GM12872 (cell line): ENCODE measurements around the gene OR2AJ1.

Experiments used
- TF ChIP-seq, protein P1 (sequence below): IDR thresholded peaks from 3 replicates; pipeline ENCODE4 v1.5.1; 2011; ENCODE audit warnings: low read depth, mild to moderate bottlenecking, low read length, moderate library complexity; ENCODE audit not compliant: insufficient read depth

The OR2AJ1 gene

DNA sequence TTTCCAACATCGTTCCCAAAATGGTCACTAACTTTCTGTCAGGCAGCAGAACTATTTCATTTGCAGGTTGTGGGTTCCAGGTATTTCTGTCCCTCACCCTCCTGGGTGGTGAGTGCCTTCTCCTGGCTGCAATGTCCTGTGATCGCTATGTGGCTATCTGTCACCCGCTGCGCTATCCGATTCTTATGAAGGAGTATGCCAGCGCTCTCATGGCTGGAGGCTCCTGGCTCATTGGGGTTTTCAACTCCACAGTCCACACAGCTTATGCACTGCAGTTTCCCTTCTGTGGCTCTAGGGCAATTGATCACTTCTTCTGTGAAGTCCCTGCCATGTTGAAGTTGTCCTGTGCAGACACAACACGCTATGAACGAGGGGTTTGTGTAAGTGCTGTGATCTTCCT lies 9.3 kb downstream of the OR2AJ1 start:
- TF ChIP-seq, protein P1, sequence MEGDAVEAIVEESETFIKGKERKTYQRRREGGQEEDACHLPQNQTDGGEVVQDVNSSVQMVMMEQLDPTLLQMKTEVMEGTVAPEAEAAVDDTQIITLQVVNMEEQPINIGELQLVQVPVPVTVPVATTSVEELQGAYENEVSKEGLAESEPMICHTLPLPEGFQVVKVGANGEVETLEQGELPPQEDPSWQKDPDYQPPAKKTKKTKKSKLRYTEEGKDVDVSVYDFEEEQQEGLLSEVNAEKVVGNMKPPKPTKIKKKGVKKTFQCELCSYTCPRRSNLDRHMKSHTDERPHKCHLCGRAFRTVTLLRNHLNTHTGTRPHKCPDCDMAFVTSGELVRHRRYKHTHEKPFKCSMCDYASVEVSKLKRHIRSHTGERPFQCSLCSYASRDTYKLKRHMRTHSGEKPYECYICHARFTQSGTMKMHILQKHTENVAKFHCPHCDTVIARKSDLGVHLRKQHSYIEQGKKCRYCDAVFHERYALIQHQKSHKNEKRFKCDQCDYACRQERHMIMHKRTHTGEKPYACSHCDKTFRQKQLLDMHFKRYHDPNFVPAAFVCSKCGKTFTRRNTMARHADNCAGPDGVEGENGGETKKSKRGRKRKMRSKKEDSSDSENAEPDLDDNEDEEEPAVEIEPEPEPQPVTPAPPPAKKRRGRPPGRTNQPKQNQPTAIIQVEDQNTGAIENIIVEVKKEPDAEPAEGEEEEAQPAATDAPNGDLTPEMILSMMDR, result no peak

DNA sequence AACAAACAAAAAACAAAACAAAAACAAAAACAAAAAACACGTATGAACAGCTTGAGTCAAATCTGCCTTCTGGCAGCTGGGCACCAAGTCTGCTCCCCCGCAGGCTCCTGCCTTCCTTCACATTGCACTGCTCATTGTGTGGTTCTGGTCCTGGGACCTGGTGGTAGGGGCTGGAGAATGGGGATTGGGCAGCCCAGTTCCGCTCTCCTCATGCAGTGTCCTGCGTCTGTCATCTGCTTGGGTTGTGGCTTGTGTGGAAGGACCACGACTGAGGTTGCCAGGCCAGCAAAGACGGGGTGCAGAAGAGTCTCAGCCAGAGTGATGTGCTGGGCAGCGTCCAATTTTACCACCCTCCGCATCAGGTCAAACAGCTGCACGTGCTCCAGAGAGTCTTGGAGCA lies 11.1 kb downstream of the OR2AJ1 start:
- TF ChIP-seq, protein P1, result no peak

DNA sequence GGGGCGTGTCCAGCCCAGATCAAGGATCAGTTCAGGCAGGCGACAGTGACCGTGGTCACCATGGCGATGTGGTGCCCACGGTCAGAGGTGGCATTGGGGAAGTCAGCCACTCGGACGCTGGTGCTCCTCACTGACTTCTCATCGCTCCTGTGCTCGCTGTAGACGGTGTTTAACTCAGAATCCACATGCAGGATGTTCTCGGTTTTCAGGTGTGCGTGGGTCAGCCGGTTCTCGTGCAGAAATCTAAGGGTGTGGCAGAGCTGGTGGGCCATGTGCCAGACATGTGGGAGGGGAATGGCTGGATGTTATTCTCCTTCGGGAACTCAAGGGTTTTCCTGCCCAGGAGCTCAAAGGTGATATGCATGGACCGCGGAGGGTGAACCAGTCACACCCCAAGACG lies 11.7 kb downstream of the OR2AJ1 start:
- TF ChIP-seq, protein P1, result no peak

DNA sequence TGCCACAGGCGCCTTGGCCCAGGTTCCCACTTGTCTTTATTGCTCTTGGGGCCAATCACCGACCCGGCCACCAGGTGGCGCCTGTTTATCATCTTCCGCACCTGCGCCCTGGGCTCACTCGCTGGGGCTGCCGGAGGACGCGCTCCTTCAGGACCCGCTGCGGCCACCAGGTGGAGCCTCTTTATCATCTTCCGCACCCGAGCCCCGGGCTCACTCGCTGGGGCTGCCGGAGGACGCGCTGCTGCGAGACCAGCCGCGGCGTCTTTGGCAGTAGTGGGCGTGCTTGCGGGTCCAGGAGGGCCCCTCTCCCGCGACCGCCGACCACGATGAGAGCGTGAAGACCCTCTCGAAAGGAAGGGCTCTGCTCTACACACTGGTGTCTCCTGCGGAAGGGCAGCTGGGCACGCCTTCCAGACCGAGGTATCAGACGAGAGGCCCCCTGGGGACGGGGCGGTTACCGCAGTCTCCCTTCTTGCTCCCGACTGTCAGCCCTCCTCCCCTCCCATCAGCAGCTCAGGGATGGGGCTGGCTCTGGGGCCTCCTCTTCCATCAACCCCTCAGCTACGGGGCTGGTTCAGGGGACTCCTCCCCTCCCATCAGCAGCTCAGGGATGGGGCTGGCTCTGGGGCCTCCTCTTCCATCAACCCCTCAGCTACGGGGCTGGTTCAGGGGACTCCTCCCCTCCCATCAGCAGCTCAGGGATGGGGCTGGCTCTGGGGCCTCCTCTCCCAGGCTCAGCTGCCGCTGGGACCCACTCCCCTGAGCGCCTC lies 12.5 kb downstream of the OR2AJ1 start:
- TF ChIP-seq, protein P1, result peak; percentile 84

DNA sequence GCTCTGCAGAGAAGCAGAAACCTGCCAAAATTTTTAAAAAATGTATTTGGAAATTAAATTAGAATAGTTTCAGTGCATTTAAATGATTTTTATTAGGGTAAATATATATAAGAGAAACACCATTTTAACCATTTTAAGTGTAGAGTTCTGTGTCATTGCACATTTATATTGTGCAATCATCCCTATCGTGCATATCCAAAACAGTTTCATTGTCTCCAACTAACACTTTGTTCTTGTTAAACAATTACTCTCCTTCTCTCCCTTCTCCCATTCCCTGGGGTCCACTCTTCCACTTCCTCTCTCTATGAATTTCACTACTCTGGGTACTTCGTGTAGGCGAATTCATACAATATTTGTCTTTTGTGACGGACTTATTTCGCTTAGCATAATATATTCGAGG lies 17.9 kb downstream of the OR2AJ1 start:
- TF ChIP-seq, protein P1, result no peak

DNA sequence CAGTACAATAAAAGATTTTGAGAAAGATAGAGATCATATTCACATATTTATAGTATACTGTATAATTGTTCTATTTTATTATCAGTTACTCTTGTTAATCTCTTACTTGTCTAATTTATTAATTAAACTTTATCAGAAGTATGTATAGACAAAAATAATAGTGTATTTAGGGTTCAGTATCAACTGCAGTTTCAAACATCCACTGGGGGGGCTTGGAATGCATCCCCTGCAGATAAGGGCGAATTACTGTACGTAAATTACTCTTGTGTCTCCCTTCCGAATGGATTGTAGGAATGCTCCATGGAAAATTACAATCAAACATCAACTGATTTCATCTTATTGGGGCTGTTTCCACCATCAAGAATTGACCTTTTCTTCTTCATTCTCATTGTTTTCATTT lies 23.9 kb downstream of the OR2AJ1 start, which contains the start of gene OR2L8:
OR2L8 (plus strand) TSS at position 301 of the 400 bp plus-strand sequence; CDS start at position 301, 0 bp downstream.
- TF ChIP-seq, protein P1, result no peak

DNA sequence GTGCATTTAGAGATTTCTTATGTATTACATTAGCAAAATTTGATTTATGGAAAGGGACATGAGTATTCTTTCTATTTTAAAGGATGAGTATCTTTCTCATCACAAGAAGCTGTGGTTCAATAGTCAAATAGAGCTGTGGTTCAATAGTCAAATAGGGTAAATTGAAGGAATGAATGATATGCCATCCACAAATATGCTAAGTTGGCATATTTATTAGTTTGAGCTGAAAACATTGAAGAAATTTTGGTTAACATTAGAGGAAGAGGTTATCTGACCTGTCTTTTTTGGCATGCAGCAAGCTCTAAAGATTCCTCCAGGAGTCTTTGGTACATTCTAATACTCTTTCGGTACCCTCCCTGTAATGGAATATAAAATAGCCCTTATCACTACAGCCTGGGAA lies 28.7 kb downstream of the OR2AJ1 start:
- TF ChIP-seq, protein P1, result no peak
